Esophagus muscularis mucosa (tissue), 3 donors: ENCODE measurements around the gene NUP85.

Experiments
- POLR2AphosphoS5 ChIP-seq, 2 donors: sonication (generic); formaldehyde crosslinking; IDR thresholded peaks; one replicate each; pipeline ENCODE4 v1.6.1; 2017; ENCODE audit warnings: antibody characterized with exemption in 2 of 2
- TF ChIP-seq, protein P1 (sequence below), 3 experiments: fragments of 200-600 bp in 2 of 3; fragments of 450-650 bp in 1 of 3; sonication (generic) in 2 of 3; IDR thresholded peaks; one replicate each; pipeline ENCODE4 v1.5.1; 2017 to 2019; ENCODE audit warnings: antibody characterized with exemption in 3 of 3, mild to moderate bottlenecking in 2 of 3, moderate library complexity in 1 of 3

DNA sequence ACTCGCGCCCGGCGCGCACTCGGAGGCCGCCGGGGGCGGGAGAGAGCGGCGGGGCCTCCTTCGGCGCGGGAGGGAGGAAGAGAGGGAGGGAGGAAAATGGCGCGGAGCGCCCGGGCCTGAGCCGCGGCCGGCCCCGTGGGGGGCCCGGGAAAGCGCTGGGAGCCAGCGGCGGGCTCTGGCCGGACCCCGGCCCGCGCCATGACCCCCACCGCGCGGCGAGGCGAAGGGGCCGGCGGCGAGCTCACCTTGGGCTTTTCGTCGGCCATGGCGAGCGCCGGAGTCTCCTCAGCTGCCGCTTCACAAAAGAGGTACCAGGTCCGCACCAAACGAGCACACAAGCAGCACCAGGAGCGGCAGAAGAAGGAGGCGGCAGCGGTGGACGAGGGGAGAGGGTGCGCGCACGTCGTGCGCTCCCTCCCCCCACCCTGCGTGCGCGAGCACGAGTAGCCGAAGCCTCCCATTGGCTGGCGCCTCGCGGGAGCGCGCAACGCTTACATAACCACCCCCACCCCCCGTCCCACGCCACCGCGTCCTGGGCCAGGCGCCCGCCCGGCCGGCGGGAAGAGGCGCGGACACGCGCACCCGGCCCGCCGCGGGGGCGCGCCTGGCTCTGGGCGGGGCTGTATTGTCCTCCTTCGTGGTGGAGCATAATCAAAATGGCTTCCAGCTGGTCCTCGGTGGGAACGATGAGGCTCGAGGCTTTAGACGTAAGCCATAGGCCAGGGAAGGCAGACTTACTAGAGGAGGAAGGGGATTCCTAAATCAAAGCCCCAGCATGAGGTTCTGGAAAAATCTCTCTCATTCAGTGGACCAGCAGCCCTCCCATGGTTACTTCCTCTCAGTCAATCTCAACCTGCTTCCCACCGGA lies 22.7 kb upstream of the NUP85 start, which contains the start of gene SUMO2:
- TF ChIP-seq, protein P1, sequence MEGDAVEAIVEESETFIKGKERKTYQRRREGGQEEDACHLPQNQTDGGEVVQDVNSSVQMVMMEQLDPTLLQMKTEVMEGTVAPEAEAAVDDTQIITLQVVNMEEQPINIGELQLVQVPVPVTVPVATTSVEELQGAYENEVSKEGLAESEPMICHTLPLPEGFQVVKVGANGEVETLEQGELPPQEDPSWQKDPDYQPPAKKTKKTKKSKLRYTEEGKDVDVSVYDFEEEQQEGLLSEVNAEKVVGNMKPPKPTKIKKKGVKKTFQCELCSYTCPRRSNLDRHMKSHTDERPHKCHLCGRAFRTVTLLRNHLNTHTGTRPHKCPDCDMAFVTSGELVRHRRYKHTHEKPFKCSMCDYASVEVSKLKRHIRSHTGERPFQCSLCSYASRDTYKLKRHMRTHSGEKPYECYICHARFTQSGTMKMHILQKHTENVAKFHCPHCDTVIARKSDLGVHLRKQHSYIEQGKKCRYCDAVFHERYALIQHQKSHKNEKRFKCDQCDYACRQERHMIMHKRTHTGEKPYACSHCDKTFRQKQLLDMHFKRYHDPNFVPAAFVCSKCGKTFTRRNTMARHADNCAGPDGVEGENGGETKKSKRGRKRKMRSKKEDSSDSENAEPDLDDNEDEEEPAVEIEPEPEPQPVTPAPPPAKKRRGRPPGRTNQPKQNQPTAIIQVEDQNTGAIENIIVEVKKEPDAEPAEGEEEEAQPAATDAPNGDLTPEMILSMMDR (IDR thresholded peaks at IDR 0.05): peak in 1 of 3 experiments; percentile 63
- peak; percentile 63 to 88 for TF ChIP-seq POLR2AphosphoS5 (IDR thresholded peaks at IDR 0.05)
